EH (cell line): ENCODE results near the gene AGFG1.
A peak's percentile ranks its signal among the peaks of the same experiment; 100 is the strongest.
"Not testable (repeated sequence)": the region's sequence is repeated elsewhere in the genome, so short reads cannot be mapped to it uniquely, and the experiment has no call there.

Source experiments
- DNase-seq: peaks from one replicate; pipeline ENCODE4 v3.0.0-alpha.2; 2015; ENCODE audit warnings: low read depth

Gene AGFG1

DNA sequence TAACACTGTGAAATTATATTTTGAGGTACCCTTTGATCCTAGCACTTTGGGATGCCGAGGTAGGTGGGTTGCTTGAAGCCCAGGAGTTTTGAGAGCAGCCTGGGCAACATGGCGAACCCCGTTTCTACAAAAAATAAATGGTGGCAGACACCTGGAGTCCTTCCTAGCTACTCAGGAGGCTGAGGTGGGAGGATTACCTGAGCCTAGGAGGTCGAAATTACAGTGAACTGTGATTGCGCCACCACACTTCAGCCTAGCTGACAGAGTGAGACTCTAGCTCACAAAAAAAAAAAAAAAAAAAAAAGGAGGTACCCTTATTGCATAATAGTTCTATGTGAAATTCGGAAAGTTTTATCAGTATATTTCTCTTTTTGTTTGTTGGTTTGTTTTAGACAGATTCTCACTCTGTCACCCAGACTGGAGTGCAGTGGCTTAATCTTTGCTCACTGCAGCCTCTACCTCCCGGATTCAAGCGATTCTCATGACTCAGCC lies 67.6 kb downstream of the AGFG1 start:
- no peak for DNase-seq

DNA sequence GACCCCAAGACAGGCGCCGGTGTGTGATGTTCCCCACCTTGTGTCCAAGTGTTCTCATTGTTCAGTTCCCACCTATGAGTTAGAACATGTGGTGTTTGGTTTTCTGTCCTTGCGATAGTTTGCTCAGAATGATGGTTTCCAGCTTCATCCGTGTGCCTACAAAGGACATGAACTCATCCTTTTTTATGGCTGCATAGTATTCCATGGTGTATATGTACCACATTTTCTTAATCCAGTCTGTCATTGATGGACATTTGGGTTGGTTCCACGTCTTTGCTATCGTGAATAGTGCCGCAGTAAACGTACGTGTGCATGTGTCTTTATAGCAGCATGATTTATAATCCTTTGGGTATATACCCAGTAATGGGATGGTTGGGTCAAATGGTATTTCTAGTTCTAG lies 68.4 kb downstream of the AGFG1 start:
- DNase-seq = not testable (repeated sequence)

DNA sequence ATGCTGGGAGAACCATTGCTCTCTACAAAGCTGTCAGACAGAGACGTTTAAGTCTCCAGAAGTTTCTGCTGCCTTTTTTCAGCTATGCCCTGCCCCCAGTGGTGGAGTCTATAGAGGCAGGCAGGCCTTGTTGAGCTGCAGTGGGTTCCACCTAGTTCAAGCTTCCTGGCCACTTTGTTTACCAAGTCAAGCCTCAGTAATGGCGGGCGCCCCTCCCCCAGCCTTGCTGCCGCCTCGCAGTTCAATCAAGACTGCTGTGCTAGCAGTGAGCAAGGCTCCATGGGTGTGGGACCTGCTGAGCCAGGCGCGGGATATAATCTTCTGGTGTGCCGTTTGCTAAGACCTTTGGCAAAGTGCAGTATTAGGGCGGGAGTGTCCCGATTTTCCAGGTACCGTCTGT lies 74.0 kb downstream of the AGFG1 start:
- DNase-seq = peak; percentile 8

DNA sequence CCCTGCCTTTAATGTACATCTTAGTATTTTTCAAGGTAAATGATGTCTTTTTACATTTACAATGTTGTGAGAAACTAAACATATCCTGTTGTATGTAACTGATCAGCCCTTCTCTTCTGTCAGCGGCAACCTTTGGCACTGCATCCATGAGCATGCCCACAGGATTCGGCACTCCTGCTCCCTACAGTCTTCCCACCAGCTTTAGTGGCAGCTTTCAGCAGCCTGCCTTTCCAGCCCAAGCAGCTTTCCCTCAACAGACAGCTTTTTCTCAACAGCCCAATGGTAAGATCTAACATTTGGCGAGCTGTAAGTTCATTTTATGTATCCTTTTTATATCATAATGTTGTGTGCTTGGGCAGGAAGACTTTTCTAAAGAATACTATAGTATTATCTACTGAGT lies 79.9 kb downstream of the AGFG1 start:
- no peak for DNase-seq

DNA sequence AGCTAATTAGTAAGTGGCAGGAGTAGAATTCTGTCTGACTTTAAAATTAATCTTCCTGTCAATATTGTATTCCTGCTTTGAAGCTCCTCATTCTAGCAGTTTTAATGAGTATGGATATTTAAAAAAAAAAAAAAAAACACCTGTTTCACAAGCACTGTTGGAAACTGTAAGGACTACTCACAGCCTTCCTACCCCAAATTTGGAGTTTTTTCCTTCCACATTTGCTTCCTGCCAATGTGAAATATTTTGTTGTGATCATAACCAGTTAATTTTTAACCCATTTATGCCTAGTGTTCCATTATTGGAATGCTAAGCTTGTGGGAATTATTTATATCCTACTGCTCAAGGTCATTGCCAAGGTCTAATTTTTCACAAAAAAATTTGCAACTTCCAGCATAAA lies 90.6 kb downstream of the AGFG1 start:
- DNase-seq = no peak

DNA sequence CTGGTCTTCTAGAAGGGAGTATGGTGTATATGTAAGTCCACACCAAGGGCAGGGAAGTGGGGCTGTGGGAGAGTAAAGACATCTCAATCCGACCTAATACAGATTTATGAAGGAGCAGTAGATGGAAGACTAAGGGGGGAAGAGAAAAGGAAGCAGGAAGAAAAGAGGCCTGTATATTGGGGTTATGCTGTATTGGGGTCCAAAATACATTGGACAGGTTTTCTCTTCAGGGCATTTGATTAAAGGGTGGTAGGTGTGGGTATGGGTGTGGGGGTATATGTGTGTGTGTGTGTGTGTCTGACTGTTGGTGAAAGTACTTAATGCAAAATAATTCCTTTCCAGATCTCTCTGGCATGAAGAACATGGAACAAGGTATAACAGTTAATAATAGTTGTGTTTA lies 93.1 kb downstream of the AGFG1 start:
- no peak for DNase-seq

DNA sequence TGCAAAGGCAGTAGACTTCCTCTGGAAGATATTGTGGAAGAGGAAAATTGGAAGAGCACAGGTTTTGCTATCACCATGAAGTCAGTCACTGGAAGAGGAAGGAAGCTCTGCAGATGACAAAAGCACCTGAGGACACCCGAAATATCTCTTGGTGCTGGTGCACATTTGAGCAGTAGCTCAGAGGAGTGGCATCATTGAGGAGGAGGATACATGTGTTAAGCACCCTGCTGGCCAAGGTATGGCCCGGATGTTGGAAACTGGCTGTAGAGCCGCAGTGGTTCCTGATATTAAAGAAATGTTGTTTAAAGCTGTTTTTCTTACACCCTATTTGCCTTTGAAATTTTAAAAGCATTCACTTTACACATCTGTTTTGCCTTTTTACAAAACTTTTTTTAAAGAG lies 94.1 kb downstream of the AGFG1 start:
- DNase-seq = no peak

DNA sequence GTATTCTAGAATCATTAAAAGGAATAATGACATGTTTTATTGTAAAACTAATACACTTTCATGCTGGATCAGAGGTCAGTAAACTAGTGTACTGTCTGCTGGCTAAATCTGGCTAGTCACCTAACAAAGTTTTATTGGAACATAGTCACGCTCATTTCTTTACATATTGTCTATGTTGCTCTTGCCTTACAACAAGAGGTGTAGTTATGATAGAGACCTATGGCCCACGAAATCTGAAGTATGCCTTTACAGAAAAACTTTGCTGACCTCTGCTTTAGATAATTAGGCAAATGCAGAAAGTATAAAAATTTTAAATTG lies 96.9 kb downstream of the AGFG1 start:
- no peak for DNase-seq

DNA sequence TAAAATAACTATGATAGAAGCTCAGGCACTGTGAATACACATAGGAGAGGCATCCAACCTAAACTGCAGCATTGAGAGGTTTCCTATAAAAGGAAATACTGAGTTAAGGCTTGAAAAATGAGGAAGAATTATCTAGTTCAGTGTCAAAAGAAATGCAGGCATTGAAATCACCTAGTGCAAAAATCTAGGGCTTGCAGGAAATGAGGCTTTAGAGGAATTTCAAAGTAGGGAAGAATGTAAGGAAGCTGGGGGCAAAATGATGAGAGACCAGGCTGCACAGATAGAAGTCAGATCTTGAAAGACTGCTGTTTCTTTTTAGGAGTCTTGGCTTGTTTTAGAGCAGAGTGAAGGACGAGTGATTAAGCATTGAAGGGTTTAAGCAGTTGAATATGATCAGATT lies 98.7 kb downstream of the AGFG1 start:
- peak; percentile 59 for DNase-seq

DNA sequence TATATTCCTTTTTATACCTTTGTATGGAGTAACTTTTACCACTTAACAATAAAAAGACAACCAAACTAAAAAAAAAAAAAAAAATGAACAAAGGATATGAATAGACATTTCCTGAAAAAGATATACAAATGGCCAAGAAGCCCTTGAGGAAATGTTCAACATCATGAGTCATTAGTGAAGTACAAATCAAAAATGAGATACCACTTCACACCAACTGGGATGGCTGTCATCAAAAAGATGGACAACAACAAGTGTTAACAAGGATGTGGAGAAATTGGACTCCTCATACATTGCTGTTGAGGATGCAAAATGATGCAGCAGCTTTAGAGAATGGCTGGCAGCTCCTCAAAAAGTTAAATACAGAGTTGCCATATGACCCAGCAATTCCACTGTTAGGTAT lies 104.2 kb downstream of the AGFG1 start:
- peak; percentile 6 for DNase-seq

DNA sequence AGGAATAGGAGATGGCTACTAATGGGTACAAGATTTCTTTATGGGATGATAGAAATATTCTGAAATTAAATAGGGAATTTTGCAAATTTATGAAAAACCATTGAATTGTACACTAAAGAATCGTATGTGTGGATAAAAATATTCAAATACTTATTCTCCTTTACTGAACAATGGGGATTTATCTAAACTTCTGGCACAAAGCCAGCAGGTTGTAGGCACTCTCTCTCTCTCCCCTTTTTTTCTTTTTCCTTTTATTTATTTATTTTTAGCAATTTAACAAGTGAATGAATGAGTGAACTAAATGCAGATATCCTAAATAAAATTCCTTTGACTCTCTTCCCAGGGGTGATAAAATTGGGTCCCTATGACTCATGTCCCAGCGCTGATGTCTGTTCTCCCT lies 104.9 kb downstream of the AGFG1 start:
- DNase-seq = no peak

DNA sequence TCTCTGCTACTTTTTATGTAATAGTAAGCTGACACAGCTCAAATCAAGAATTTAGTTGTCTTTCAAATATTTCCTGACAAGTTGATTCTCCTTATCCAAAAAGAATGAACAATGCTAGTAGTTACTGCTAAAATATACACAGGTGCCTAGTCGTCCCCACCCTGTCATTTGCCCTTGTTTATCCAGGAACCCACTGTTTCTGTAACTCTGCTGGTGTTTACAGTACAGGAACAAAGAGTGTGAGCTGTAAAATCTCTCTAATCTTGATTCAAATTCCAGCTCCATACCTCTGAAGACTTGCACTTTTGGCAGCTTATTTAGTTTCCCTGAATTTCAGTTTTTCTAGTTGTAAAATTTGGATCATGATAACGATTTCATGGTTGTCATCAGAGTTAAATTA lies 105.6 kb downstream of the AGFG1 start:
- DNase-seq = no peak

DNA sequence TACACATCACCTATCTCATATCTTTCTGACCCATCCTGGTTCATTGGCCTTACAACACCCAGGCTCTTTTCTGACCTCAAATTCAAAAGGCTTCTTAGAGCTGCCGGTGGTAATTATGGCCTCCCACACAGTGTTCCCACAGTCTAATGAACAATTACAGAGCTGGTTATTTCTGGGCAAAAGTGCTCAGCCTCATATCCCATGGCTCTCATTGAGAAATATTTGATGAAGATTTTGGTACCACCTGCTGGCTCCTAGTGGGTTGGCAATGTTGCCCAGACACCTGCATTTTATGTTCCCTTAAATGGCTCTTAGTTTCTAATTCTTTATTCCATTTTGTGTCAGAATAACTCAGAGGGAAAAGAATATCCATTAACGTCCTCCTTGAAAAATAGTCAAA lies 106.7 kb downstream of the AGFG1 start:
- DNase-seq = no peak

DNA sequence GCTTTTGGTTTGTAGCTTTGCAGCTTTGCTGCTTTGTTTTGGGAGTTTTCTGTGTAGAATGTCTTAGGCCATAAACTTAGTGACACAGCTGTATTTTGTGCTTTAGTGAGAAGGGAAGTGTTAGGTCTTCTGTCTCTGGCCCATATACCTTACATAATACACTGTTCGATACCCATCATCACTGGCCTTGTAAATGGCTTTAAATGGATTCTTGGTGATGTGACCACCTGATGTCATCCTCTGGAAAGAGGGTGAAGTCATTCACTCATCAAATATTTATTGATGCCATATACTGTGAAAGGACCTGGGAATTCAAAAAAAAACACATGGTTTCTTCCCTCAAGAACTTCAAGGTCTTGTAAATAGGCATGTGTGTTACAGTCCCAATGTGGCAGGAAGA lies 107.8 kb downstream of the AGFG1 start:
- no peak for DNase-seq

DNA sequence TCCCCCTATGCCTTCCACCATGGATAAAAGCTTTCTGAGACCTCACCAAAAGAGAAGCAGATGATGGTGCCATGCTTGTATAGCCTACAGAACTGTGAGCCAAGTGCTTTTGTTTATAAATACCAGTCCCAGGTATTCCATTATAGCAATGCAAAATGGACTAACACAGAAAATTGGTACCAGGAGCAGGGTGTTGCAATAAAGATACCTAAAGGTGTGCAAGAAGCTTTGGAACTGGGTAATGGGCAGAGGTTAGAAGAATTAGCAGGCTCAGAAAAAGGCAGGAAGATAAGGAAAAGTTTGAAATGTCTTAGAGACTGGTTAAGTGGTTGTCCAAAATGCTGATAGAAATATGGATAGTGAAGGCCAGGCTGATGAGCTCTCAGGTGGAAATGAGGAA lies 110.4 kb downstream of the AGFG1 start:
- DNase-seq = no peak

DNA sequence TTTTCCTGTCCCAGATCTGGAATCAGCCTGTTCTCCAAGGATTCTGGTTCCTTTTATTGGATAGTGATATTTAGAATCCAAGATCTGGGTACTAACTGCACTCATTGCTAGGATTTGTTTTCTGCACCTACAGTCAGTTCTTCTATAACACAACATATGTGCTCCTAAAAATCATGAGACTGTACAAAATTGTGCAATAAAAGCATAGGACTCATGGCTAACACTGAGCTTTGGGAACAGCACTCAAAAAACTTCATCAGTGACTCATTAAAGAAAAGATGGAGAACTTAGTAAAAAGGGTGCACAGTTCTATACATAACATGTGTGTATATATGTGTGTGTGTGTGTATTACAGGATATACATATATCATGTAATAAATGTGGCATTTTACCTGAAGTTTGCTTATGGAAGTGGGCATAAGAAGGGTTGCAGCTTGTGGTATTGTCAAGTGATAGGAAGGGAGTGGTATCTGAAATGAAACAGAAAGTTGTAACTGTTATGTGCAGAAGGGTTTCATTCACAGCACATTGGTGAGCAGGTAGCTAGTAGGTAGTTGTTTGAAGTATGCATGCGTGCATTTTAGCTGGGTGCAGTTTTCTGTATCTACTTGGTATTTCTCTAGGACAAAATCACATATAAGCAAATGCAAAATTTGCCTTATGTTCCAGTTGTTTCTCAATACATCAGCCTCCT lies 120.9 kb downstream of the AGFG1 start:
- no peak for DNase-seq

DNA sequence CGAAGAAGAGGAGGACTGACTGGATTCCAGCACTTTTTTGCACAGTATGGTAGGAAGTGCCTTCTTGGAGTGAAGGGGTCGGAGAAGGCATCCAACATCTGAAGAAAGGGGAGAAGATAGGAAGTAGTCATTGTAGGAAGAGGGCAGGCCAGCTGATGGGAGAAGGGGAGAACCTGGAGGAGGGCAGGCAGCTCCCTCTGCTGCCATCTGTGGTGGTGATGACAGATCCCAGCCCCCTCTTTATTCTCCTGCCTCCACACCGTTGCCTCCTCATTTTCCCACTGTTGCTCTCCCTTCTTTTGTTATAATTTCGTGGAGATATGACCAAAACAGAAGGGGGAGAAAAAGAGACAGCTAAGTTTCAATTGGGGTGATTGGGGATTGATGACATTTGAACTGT lies 123.8 kb downstream of the AGFG1 start:
- no peak for DNase-seq

DNA sequence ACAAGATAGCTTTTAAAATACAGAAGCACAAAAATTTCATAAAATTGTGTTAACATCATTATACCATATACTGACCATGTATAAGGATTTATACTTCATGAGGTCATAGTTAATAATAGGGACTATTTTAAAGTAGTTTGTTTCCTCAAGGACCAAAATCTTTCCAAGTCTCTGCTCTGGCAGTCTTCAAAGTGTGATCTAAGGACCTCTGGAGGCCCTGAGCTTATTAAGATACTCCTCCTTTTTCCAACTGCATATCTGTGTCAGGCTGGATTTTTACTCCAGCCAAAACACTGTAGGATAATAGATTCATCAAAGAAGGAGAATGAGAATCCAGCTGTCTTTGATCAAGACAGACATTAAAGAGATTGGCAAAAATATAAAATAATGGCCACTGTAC lies 125.1 kb downstream of the AGFG1 start:
- no peak for DNase-seq

DNA sequence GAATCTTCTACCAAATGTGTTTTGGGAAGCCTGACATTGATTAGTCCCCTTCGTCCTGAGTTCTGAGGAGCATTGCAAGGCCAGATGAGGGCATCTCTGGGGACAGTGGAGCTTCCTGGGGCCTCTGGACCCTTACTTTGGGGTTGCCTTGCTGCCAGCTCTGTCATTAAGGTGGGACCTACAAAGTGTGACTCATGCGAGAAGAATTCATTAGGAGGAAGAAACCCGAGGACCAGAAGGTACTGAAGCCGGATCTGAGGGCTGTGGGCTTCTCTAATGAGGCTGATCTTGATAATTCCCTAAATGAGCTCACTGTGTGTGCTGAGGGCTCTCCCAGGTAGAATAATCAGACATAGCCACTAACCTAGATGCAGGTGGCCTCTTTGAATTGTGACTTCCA lies 126.0 kb downstream of the AGFG1 start:
- DNase-seq = peak; percentile 9

DNA sequence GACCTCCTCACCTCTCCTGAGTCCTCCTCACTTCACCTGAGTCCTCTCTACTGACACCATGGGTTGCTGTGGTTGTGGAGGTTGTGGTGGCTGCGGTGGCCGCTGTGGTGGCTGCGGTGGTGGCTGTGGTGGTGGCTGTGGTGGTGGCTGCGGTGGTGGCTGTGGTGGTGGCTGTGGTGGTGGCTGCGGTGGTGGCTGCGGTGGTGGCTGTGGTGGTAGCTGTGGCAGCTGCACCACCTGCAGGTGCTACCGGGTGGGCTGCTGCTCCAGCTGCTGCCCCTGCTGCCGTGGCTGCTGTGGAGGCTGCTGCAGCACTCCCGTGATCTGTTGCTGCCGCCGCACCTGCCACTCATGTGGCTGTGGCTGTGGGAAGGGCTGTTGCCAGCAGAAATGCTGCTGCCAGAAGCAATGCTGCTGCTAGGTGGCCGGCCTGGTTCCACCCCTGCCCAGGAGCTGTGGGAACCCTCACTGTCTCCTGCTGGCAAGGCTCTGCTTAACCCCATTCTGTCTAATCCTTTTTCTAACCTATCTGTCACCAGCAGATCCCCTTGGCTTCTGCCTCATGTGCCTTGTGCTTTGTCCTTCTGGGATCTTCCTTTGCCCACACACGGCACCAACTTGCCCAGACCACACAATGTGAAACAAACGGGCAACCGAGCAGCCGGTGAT lies 127.0 kb downstream of the AGFG1 start, which contains the start of gene SCYGR2:
Gene SCYGR2, plus strand, starts transcription at position 59 of the 669 bp plus-strand sequence. Its CDS starts 0 bp downstream, at position 59.
- not testable (repeated sequence) for DNase-seq

DNA sequence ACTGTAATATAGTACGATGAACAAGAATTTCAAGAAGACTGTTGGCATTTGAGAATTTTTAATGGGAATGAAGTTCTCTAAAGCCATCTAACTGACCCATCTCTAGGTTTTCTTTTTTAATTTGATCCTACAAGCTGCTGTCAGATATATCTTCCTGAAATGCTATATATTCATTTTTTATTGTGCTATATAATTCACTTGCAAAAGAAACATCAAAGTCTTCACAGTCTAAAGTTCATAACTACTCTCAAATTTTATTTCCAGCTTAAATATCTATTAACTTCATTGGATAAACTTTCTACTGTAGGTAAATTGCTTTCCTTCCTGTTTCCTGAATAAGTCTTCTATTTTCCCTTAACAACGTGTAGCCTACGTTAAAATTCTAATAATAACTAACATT lies 130.4 kb downstream of the AGFG1 start:
- no peak for DNase-seq

DNA sequence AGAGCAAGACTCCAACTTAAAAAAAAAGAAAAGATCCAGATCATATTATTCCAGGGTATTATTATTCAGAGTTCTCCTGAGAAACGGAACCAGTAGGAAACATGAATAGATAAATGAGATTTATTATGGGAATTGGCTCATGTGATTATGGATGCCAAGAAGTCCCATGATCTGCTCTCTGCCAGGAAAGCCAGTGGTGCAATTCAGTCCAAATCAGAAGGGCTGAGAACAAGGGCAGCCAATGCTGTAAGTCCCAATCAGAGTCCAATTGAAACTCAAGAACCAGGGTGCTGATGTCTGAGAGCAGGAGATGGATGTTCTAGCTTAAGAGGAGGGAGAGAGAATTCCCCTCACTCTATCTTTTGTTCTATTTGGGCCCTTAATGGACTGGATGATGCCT lies 134.5 kb downstream of the AGFG1 start:
- no peak for DNase-seq

DNA sequence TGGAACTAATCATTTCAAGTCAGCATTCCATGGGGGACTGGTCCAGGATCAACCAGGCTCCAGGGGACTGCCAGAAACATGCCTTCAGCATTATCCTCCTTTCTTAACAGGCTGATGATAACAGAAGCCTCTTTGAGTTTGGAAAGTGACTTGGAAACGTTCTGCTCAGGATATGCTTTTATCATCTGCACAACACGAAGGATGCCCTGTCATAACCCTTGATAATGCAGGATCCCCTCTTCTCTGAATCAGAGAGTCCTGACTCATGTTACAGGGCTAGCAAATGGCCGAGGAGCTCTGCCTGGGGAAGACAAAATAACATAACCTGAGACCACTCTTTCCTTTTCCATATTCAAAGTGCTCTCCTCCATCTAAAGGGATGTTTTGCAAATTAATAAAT lies 136.0 kb downstream of the AGFG1 start:
- DNase-seq = peak; percentile 13
